HCT116 (cell line): ENCODE results near the gene MEGF8. TPM values are rescaled to one million over a fixed set of nuclear protein-coding genes. Genes with fewer than 3 reads are reported as not detected.

Source experiments
- ATAC-seq: fragments of 200-7000 bp; cut with Tn5 transposase; 2 replicates; pipeline ENCODE4 v1.9.1; 2020; ENCODE audit warnings: mild to moderate bottlenecking, moderate library complexity
- BruUV-seq: library from RNA; stranded (reverse); fragments of 400-500 nt; replicated peaks from 2 replicates; lab custom pipeline; 2021; lab: Mats Ljungman, UMichigan
- CTCF ChIA-PET: fragments of 300-600 bp; sonication (Branson Sonifier 250); formaldehyde crosslinking; loops from one replicate; lab custom pipeline; 2021; ENCODE audit warnings: antibody characterized with exemption; lab: Charles Lee
- POLR2A ChIA-PET: fragments of 300-600, 350-600 bp; sonication (Branson Sonifier 250); formaldehyde crosslinking; loops from one replicate; lab custom pipeline; 2021; ENCODE audit warnings: antibody characterized with exemption; lab: Charles Lee
- RAD21 ChIA-PET, 2 experiments: fragments of 300-600 bp; sonication (Branson Sonifier 250); formaldehyde crosslinking; loops; one replicate each; lab custom pipeline; 2023; ENCODE audit warnings: low total read pairs in 2 of 2; ENCODE audit not compliant: uncharacterized antibody in 2 of 2, unreplicated experiment in 2 of 2, low non-redundant PET in 1 of 2; lab: Charles Lee
- DNase-seq: peaks from one replicate; pipeline ENCODE4 v3.0.0-alpha.2; 2010; ENCODE audit warnings: low read depth, low spot score
- H2AFZ ChIP-seq: fragments of 200-600 bp; shearing (Covaris generic), sonication (generic); 2 replicates; pipeline ENCODE4 v1.6.1; 2017; ENCODE audit warnings: low read depth, mixed run types, mixed read lengths, antibody characterized with exemption, low read length; ENCODE audit not compliant: poor library complexity, severe bottlenecking
- H3K27ac ChIP-seq: 2 replicates; pipeline ENCODE4 v1.5.1; 2012; ENCODE audit warnings: low read depth, low read length
- H3K27me3 ChIP-seq: fragments of 200-600 bp; sonication (generic); 2 replicates; pipeline ENCODE4 v1.6.1; 2016; ENCODE audit warnings: mixed run types, low read length, mixed read lengths; ENCODE audit not compliant: insufficient read depth
- H3K36me3 ChIP-seq, 2 experiments: fragments of 200-500 bp in 1 of 2; fragments of 200-600 bp in 1 of 2; sonication (Bioruptor generic) in 1 of 2; sonication (generic) in 1 of 2; 2 replicates each; pipeline versions ENCODE4 v1.5.1 to v1.6.1; 2014 to 2016; ENCODE audit warnings: low read length in 2 of 2, inconsistent platforms in 1 of 2, mixed read lengths in 1 of 2, mixed run types in 1 of 2; ENCODE audit not compliant: insufficient read depth in 2 of 2, control insufficient read depth in 1 of 2
- H3K4me1 ChIP-seq, 2 experiments: fragments of 200-600 bp in 1 of 2; sonication (generic) in 1 of 2; 2 replicates each; pipeline versions ENCODE4 v1.5.1 to v1.6.1; 2012 to 2017; ENCODE audit warnings: low read length in 2 of 2, inconsistent platforms in 1 of 2, mild to moderate bottlenecking in 1 of 2, mixed read lengths in 1 of 2, mixed run types in 1 of 2, moderate library complexity in 1 of 2; ENCODE audit not compliant: insufficient read depth in 2 of 2, control insufficient read depth in 1 of 2
- H3K4me2 ChIP-seq: fragments of 200-600 bp; sonication (generic); 2 replicates; pipeline ENCODE4 v1.6.1; 2017; ENCODE audit warnings: mixed run types, low read length, mixed read lengths
- H3K4me3 ChIP-seq, 2 experiments: fragments of 200-600 bp in 1 of 2; sonication (generic) in 1 of 2; replicated peaks in 1 of 2; 2 replicates each; pipeline ENCODE4 v1.5.1; 2011 to 2016; ENCODE audit warnings: low read length in 2 of 2, control low read depth in 1 of 2, low read depth in 1 of 2, mild to moderate bottlenecking in 1 of 2, mixed read lengths in 1 of 2, mixed run types in 1 of 2
- H3K79me2 ChIP-seq: fragments of 200-600 bp; sonication (generic); 2 replicates; pipeline ENCODE4 v1.6.1; 2017; ENCODE audit warnings: mild to moderate bottlenecking, mixed run types, low read length, moderate library complexity, mixed read lengths; ENCODE audit not compliant: insufficient read depth
- H3K9ac ChIP-seq: fragments of 200-600 bp; sonication (generic); 2 replicates; pipeline ENCODE4 v1.6.1; 2016; ENCODE audit warnings: low read length, mixed read lengths
- H3K9me2 ChIP-seq: fragments of 200-600 bp; sonication (generic), shearing (Covaris generic); 2 replicates; pipeline ENCODE4 v1.6.1; 2017; ENCODE audit warnings: mixed run types, mild to moderate bottlenecking, moderate library complexity; ENCODE audit not compliant: insufficient read depth
- H3K9me3 ChIP-seq, 2 experiments: fragments of 200-500 bp in 1 of 2; fragments of 200-600 bp in 1 of 2; sonication (Bioruptor generic) in 1 of 2; sonication (generic) in 1 of 2; 2 replicates each; pipeline ENCODE4 v1.6.1; 2014 to 2017; ENCODE audit warnings: low read length in 2 of 2, mixed read lengths in 2 of 2, inconsistent platforms in 1 of 2, low read depth in 1 of 2, mild to moderate bottlenecking in 1 of 2, mixed run types in 1 of 2, moderate library complexity in 1 of 2; ENCODE audit not compliant: control insufficient read depth in 1 of 2, insufficient read depth in 1 of 2
- H4K20me1 ChIP-seq: fragments of 200-600 bp; sonication (generic), shearing (Covaris generic); 2 replicates; pipeline ENCODE4 v1.6.1; 2017; ENCODE audit warnings: mixed run types, mild to moderate bottlenecking, moderate library complexity; ENCODE audit not compliant: insufficient read depth
- CEBPB ChIP-seq: IDR thresholded peaks from 2 replicates; pipeline ENCODE4 v1.6.1; 2012; ENCODE audit warnings: low read depth
- CTCF ChIP-seq, 3 experiments: fragments of 200-600 bp in 1 of 3; sonication (generic) in 1 of 3; IDR thresholded peaks in 2 of 3; conservative IDR thresholded peaks in 1 of 3; 2 replicates each; pipeline ENCODE4 v1.5.1; 2012 to 2017; ENCODE audit warnings: low read depth in 2 of 3, low read length in 2 of 3, antibody characterized with exemption in 1 of 3, borderline replicate concordance in 1 of 3, control low read depth in 1 of 3, mild to moderate bottlenecking in 1 of 3, mixed read lengths in 1 of 3, mixed run types in 1 of 3, moderate library complexity in 1 of 3; ENCODE audit not compliant: insufficient read depth in 1 of 3
- EGR1 ChIP-seq: IDR thresholded peaks from 2 replicates; pipeline ENCODE4 v1.6.1; 2012; ENCODE audit warnings: low read depth
- ELF1 ChIP-seq: IDR thresholded peaks from 2 replicates; pipeline ENCODE4 v1.6.1; 2012; ENCODE audit warnings: low read depth, borderline replicate concordance
- EZH2 ChIP-seq: fragments of 200-600 bp; sonication (generic); IDR thresholded peaks from 2 replicates; pipeline ENCODE4 v1.6.1; 2017; ENCODE audit warnings: antibody characterized with exemption, mixed run types
- EZH2phosphoT487 ChIP-seq: fragments of 200-600 bp; IDR thresholded peaks from 2 replicates; pipeline ENCODE4 v1.6.1; 2018; ENCODE audit warnings: antibody characterized with exemption, borderline replicate concordance
- FOSL1 ChIP-seq: IDR thresholded peaks from 2 replicates; pipeline ENCODE4 v1.6.1; 2012; ENCODE audit warnings: low read depth
- JUND ChIP-seq: IDR thresholded peaks from 2 replicates; pipeline ENCODE4 v1.6.1; 2012
- MAX ChIP-seq: IDR thresholded peaks from 2 replicates; pipeline ENCODE4 v1.6.1; 2012
- POLR2A ChIP-seq: IDR thresholded peaks from 2 replicates; pipeline ENCODE4 v1.7.0; 2011; ENCODE audit warnings: borderline replicate concordance; ENCODE audit not compliant: insufficient read depth, insufficient read length; ENCODE audit errors: extremely low read depth
- RAD21 ChIP-seq: IDR thresholded peaks from 2 replicates; pipeline ENCODE4 v1.6.1; 2012; ENCODE audit warnings: low read depth, mild to moderate bottlenecking
- SIN3A ChIP-seq: IDR thresholded peaks from 2 replicates; pipeline ENCODE4 v1.6.1; 2012; ENCODE audit warnings: low read depth
- SP1 ChIP-seq: IDR thresholded peaks from 2 replicates; pipeline ENCODE4 v1.6.1; 2012; ENCODE audit warnings: low read depth
- SRF ChIP-seq: IDR thresholded peaks from 2 replicates; pipeline ENCODE4 v1.6.1; 2012; ENCODE audit warnings: low read depth
- TCF7L2 ChIP-seq: IDR thresholded peaks from 2 replicates; pipeline ENCODE4 v1.7.0; 2011; ENCODE audit warnings: borderline replicate concordance, inconsistent platforms; ENCODE audit not compliant: insufficient read depth, insufficient read length; ENCODE audit errors: extremely low read depth
- YY1 ChIP-seq: IDR thresholded peaks from 2 replicates; pipeline ENCODE4 v1.6.1; 2011; ENCODE audit warnings: low read length, low read depth, moderate library complexity, mild to moderate bottlenecking; ENCODE audit not compliant: insufficient replicate concordance; ENCODE audit errors: extremely low read depth
- ZFX ChIP-seq: fragments of 450-650 bp; IDR thresholded peaks from 2 replicates; pipeline ENCODE4 v1.6.1; 2017
- intact Hi-C: fragments of 100-400 bp; cut with micrococcal nuclease; formaldehyde crosslinking; loops from 2 replicates; pipeline ENCODE4 v1.10.0; 2022
- total RNA-seq: library from RNA; stranded (reverse); gene quantifications from one replicate; pipeline ENCODE4 v1.2.1, GENCODE V29; 2021; ENCODE audit not compliant: unreplicated experiment
- TF ChIP-seq, protein P1 (sequence below): IDR thresholded peaks from 2 replicates; pipeline ENCODE4 v1.6.1; 2012; ENCODE audit warnings: low read depth

The MEGF8 gene
- total RNA-seq, 1 experiment from 2014 or later: 24.0 TPM

- no peak for ATAC-seq
- Histone ChIP-seq H3K36me3 (peaks cover 0 to 11% of the 10 kb centered on the region in 2 experiments; a peak in 2 of 4 replicates), H2AFZ (no peak overlapping the region), H3K27ac (no peak overlapping the region), H3K4me3 (no peak overlapping the region), H3K9ac (no peak overlapping the region), H3K9me3 (peaks cover 9 to 10% of the 10 kb centered on the region in 2 experiments; a peak in 2 of 4 replicates), H3K4me2 (no peak overlapping the region), H3K79me2 (no peaks in the 10 kb centered on the region), H3K27me3 (no peaks in the 10 kb centered on the region), H3K9me2 (no peaks in the 10 kb centered on the region)
- ChIA-PET CTCF (no interaction called here), RAD21 (no interaction called here), POLR2A (no interaction called here)
- DNase-seq: no peak
- no TSS peak for BruUV-seq
- TF ChIP-seq YY1 (no peak), FOSL1 (no peak), RAD21 (no peak), JUND (no peak), EZH2 (no peak), ZFX (no peak), MAX (no peak), EGR1 (no peak), ELF1 (no peak), SRF (no peak), SP1 (no peak)
- TF ChIP-seq, all 23 proteins: peak for 0
- H3K4me1 ChIP-seq: no peaks in the 10 kb centered on the region
- H4K20me1 ChIP-seq: no peaks in the 10 kb centered on the region
- intact Hi-C loops: no loop called here
Observed at GRCh38 chr19:42367929-42368328, 42.5 kb downstream of the MEGF8 start.

DNA sequence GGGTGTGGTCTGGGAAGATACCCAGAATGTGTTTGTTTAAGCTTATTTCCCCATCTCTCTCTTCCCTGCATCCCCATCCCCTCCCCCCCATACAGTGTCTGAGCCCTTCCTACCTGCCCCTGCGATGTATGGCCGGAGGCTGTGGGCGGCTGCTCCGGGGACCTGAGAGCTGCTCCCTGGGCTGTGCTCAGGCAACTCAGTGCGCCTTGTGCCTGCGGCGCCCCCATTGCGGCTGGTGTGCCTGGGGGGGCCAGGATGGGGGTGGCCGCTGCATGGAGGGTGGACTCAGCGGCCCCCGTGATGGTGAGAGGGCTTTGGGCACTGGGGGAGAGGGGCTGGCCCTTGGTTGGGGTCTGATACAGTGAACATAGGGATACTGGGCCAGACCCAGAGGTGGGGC is 42.9 kb downstream of the MEGF8 start:
- ChIA-PET RAD21 (no interaction called here), CTCF (no interaction called here), POLR2A (no interaction called here)
- Histone ChIP-seq H3K9ac (no peak overlapping the region), H3K9me2 (no peaks in the 10 kb centered on the region), H3K4me1 (no peaks in the 10 kb centered on the region), H3K9me3 (peaks cover 9 to 10% of the 10 kb centered on the region in 2 experiments; a peak in 2 of 4 replicates), H3K4me3 (no peak overlapping the region), H3K4me2 (no peak overlapping the region), H2AFZ (no peak overlapping the region), H3K27ac (no peak overlapping the region), H3K27me3 (no peaks in the 10 kb centered on the region), H3K36me3 (peaks cover 0 to 11% of the 10 kb centered on the region in 2 experiments; a peak in 2 of 4 replicates), H3K79me2 (no peaks in the 10 kb centered on the region), H4K20me1 (no peaks in the 10 kb centered on the region)
- BruUV-seq: no TSS peak
- TF ChIP-seq POLR2A (no peak), JUND (no peak), RAD21 (no peak), SIN3A (no peak), SRF (no peak), TCF7L2 (no peak), CTCF (IDR thresholded peaks at IDR 0.05 in 2 of 3, conservative IDR thresholded peaks at IDR 0.05 in 1 of 3; ENCODE audit: borderline replicate concordance in 1 of 3, insufficient read depth in 1 of 3, low read depth in 2 of 3, low read length in 2 of 3) (no peak), CEBPB (no peak), EZH2 (no peak), EZH2phosphoT487 (no peak)
- TF ChIP-seq, protein P1, sequence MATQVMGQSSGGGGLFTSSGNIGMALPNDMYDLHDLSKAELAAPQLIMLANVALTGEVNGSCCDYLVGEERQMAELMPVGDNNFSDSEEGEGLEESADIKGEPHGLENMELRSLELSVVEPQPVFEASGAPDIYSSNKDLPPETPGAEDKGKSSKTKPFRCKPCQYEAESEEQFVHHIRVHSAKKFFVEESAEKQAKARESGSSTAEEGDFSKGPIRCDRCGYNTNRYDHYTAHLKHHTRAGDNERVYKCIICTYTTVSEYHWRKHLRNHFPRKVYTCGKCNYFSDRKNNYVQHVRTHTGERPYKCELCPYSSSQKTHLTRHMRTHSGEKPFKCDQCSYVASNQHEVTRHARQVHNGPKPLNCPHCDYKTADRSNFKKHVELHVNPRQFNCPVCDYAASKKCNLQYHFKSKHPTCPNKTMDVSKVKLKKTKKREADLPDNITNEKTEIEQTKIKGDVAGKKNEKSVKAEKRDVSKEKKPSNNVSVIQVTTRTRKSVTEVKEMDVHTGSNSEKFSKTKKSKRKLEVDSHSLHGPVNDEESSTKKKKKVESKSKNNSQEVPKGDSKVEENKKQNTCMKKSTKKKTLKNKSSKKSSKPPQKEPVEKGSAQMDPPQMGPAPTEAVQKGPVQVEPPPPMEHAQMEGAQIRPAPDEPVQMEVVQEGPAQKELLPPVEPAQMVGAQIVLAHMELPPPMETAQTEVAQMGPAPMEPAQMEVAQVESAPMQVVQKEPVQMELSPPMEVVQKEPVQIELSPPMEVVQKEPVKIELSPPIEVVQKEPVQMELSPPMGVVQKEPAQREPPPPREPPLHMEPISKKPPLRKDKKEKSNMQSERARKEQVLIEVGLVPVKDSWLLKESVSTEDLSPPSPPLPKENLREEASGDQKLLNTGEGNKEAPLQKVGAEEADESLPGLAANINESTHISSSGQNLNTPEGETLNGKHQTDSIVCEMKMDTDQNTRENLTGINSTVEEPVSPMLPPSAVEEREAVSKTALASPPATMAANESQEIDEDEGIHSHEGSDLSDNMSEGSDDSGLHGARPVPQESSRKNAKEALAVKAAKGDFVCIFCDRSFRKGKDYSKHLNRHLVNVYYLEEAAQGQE: no peak
- no peak for DNase-seq
- intact Hi-C loops: no loop called here
- ATAC-seq: no peak
